Small intestine (tissue), 7 donors: ENCODE measurements around the gene TTC33. TPM values are rescaled to one million over a fixed set of nuclear protein-coding genes. Genes with fewer than 3 reads are reported as not detected.

ENCODE experiments used
- DNase-seq, 2 donors: peaks; one replicate each; pipeline versions ENCODE4 v3.0.0 to v3.0.0-alpha.2; 2013
- FAIRE-seq: peaks from 2 replicates; lab custom pipeline; 2012; peaks lifted over from hg19 to GRCh38; lab: Jason Lieb, UNC
- H3K27ac ChIP-seq, 3 donors: one replicate each; pipeline ENCODE4 v1.5.1; 2013; ENCODE audit warnings: low read length in 2 of 3, mild to moderate bottlenecking in 2 of 3, control low read depth in 1 of 3, inconsistent platforms in 1 of 3, low read depth in 1 of 3, moderate library complexity in 1 of 3
- H3K27me3 ChIP-seq, 3 donors: one replicate each; pipeline ENCODE4 v1.6.1; 2013; ENCODE audit warnings: low read length in 3 of 3, inconsistent platforms in 1 of 3; ENCODE audit not compliant: control insufficient read depth in 3 of 3, insufficient read depth in 3 of 3
- H3K36me3 ChIP-seq, 3 donors: one replicate each; pipeline ENCODE4 v1.6.1; 2013; ENCODE audit warnings: low read length in 3 of 3, inconsistent platforms in 1 of 3, low read depth in 1 of 3, mild to moderate bottlenecking in 1 of 3, moderate library complexity in 1 of 3; ENCODE audit not compliant: control insufficient read depth in 3 of 3, insufficient read depth in 2 of 3
- H3K4me1 ChIP-seq, 3 donors: one replicate each; pipeline ENCODE4 v1.6.1; 2013; ENCODE audit warnings: low read length in 2 of 3, inconsistent platforms in 1 of 3, low read depth in 1 of 3, mild to moderate bottlenecking in 1 of 3, moderate library complexity in 1 of 3; ENCODE audit not compliant: control insufficient read depth in 3 of 3, insufficient read depth in 2 of 3
- H3K4me3 ChIP-seq, 3 donors: one replicate each; pipeline ENCODE4 v1.5.1; 2013; ENCODE audit warnings: low read length in 3 of 3, control low read depth in 1 of 3, inconsistent platforms in 1 of 3, low read depth in 1 of 3, mild to moderate bottlenecking in 1 of 3, moderate library complexity in 1 of 3
- H3K9me3 ChIP-seq, 2 donors: one replicate each; pipeline ENCODE4 v1.6.1; 2013; ENCODE audit warnings: low read depth in 1 of 2, low read length in 1 of 2; ENCODE audit not compliant: control insufficient read depth in 2 of 2, insufficient read depth in 1 of 2
- WGBS, 3 donors: extraction: QIAGEN DNeasy Blood & Tissue Kit; methylation state at CpG; one replicate each; pipeline ENCODE4 v1.1.7; 2013; 5-methylcytosine and 5-hydroxymethylcytosine counted together
- polyA plus RNA-seq, 4 donors: library from polyadenylated mRNA; stranded (reverse) in 3 of 4; unstranded in 1 of 4; fragments of 200-250 nt in 3 of 4; fragments of 120-200 nt in 1 of 4; gene quantifications; one replicate each; pipeline versions ENCODE4 v1.2.1 to v1.2.3, GENCODE V29; 2013
- donor health status: healthy with polysubstance abuse.
- donor health status: control.
- donor health status: control.
- donor health status: Bipolar disorder and iron deficiency.
- donor health status: healthy.

TTC33 gene
- polyA plus RNA-seq, 4 donors: 8.0 to 18.1 (median 8.9) TPM

DNA sequence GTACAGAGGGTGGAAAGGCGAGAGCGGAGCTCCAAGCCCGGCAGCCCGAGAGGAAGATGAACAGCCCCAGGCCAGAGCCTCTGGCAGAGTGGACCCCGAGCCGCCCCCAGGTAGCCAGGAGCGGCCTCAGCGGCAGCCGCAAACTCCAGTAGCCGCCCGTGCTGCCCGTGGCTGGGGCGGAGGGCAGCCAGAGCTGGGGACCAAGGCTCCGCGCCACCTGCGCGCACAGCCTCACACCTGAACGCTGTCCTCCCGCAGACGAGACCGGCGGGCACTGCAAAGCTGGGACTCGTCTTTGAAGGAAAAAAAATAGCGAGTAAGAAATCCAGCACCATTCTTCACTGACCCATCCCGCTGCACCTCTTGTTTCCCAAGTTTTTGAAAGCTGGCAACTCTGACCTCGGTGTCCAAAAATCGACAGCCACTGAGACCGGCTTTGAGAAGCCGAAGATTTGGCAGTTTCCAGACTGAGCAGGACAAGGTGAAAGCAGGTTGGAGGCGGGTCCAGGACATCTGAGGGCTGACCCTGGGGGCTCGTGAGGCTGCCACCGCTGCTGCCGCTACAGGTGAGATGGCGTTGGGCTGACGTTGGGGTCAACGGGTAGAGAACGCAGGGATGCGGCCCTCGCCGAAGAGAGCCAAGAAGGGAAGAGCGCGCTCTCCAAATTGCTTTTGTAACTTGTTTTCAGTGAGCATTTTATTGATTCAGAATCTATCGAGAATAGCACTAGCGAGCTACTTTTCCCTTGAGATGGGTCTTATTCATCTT lies 75.7 kb downstream of the TTC33 start, which contains the start of gene PTGER4:
Gene PTGER4, plus strand, starts transcription at position 3 of the 769 bp plus-strand sequence. CDS start 1,079 bp downstream, outside the sequence.
- Histone ChIP-seq H3K27ac (peak within 1 kb of the TSS; percentile 96 to 97 (median 97)), H3K9me3 (no peaks in the 10 kb centered on the region), H3K4me3 (peak within 1 kb of the TSS; percentile 78 to 89 (median 85)), H3K4me1 (peaks cover 2 to 10% (median 3%) of the 10 kb centered on the region in 3 donors), H3K36me3 (peaks cover 0 to 8% (median 0%) of the 10 kb centered on the region in 3 donors), H3K27me3 (peaks cover 0 to 4% (median 0%) of the 10 kb centered on the region in 3 donors)
- no peak for FAIRE-seq
- peak; percentile 45 to 58 for DNase-seq
- 0 to 1% (median 1%) methylated on average over 44 of the region's 44 CpGs for WGBS, 3 donors

DNA sequence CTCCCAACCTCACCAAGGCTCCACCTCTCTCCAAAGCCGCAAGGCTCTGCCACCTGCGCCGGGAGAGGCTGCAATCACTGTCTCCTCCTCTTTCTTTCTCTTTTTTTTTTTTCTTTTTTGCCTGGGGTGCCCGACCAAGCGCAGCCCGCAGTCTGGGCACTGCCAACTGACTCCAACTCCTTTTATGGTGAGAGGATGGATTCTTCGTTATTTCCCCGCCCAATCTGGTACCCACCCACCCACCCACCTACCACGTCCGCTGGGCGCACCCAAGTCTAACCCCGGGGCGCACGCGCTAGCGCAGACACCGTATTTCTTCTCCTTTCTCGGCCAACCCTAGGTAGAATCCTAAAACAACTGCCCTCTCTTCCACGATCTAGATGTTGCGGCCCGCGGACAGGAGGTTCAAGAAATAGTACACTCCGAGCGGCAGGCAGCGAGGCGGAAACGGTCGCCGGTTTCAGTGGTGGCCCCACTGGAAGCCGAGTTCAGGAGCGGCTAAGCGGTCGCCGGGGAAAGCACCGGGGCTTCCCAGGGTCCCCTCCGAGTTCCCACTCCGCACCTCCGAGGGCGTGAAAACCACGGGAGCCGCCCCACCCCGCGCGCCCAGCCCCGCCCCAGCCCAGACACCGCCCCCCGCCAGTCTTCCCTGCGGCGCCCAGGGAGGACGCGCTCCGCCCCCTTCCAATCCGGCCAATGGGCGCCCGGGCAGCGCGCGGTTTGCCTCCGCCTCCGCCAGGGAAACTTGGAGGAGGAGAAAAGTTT lies 76.4 kb downstream of the TTC33 start:
- no peak for FAIRE-seq
- Histone ChIP-seq H3K27me3 (peaks cover 0 to 4% (median 0%) of the 10 kb centered on the region in 3 donors), H3K4me1 (peaks cover 4 to 10% (median 8%) of the 10 kb centered on the region in 3 donors), H3K4me3 (peak overlapping the region; percentile 78 to 89 (median 85)), H3K27ac (peak overlapping the region; percentile 96 to 97 (median 97)), H3K36me3 (peaks cover 0 to 8% (median 0%) of the 10 kb centered on the region in 3 donors), H3K9me3 (no peaks in the 10 kb centered on the region)
- WGBS, 3 donors: 0% methylated on average over 51 to 60 of the region's 60 CpGs
- peak; percentile 96 for DNase-seq

DNA sequence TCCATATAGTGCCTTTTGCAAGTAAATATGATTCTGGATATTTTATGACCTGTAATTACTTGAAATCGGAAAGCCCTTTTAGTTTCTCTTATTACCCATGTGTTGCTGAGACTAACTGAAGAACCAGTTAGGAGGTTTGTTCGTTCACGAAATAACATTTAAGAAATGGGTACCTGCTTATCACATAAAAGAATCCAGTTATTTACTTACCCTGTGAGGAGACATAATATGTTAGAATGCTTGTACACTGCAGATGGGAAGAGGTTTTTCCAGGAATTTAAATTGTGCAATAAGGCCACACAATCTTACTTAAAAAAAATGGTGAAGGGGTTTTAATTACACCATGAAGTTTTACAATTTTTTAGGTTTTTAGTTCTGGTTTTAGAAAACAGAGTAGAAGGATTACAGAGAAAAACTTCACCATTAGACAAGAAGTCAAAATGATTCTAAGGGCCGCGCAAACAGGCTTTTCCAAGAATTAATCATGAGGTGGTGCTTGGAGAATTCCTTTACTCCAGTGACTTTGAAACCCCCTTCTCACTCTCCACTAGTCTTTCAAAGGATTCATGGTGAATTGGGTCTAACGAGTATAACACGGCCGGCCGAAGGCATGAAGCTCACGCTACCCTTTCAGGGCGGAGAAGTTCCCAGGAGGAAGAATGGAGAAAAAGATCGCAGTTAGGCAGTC lies 77.2 kb downstream of the TTC33 start:
- Histone ChIP-seq H3K4me3 (peak overlapping the region in 2 of 3 donors; percentile 85 to 89), H3K27ac (peak overlapping the region; percentile 80 to 97 (median 97)), H3K36me3 (peaks cover 0 to 8% (median 0%) of the 10 kb centered on the region in 3 donors), H3K9me3 (no peaks in the 10 kb centered on the region), H3K4me1 (peaks cover 4 to 10% (median 8%) of the 10 kb centered on the region in 3 donors), H3K27me3 (peaks cover 0 to 4% (median 0%) of the 10 kb centered on the region in 3 donors)
- peak; percentile 38 to 78 for DNase-seq
- no peak for FAIRE-seq
- 2 to 14% (median 8%) methylated on average over 12 of the region's 12 CpGs for WGBS, 3 donors

DNA sequence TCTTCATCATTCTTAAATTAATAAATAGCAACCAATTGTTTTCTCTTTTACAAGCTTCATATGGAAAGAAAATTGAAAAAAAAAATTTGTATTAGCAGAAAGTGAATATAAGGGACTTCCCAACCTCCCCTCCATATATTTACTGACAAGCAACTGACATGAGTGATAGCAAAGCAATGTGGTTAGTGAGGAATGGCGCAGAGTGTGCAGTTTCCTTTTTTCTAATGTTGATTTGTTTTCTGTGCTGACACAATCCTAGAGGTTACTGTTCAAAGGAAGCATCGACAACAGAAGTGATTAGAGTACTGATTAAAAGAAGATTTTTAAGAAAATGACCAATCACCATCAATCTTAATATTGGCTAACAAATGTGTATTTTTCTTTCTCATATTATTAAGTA lies 77.7 kb downstream of the TTC33 start:
- no peak for FAIRE-seq

DNA sequence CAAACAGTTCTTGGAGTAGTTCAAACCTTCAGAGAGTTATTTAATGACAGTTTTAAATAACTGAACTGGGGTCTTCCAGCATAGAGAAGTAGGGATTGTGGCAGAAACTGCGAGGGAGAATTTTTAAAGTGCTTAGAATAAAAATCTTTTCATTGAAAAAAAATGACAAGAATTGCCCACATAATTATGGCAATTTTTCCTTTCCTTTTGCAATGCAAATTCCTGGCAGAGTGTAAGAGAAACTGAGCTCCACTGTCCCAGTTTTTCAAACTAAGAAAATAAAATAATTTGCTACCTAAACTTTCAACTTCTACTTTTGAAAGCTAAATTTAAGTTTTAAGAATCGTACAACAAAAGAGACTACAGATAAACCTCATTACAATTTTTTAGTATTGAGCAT lies 78.3 kb downstream of the TTC33 start:
- H3K9me3 ChIP-seq: no peaks in the 10 kb centered on the region
- DNase-seq (no peak), FAIRE-seq (no peak)
- H3K4me1 ChIP-seq: peaks cover 4 to 10% (median 8%) of the 10 kb centered on the region in 3 donors
- peaks cover 0 to 4% (median 0%) of the 10 kb centered on the region in 3 donors for H3K27me3 ChIP-seq
- WGBS, 3 donors: 43 to 51% (median 50%) methylated on average over 2 of the region's 2 CpGs
- H3K4me3 ChIP-seq: no peak overlapping the region
- peaks cover 0 to 8% (median 0%) of the 10 kb centered on the region in 3 donors for H3K36me3 ChIP-seq
- peak overlapping the region in 1 of 3 donors; percentile 97 for H3K27ac ChIP-seq

More for the DNA sequence above, 77.7 kb downstream of the TTC33 start:
- Histone ChIP-seq H3K9me3 (no peaks in the 10 kb centered on the region), H3K4me1 (peaks cover 4 to 10% (median 8%) of the 10 kb centered on the region in 3 donors), H3K36me3 (peaks cover 0 to 8% (median 0%) of the 10 kb centered on the region in 3 donors), H3K27ac (peak overlapping the region in 1 of 3 donors; percentile 97), H3K27me3 (peaks cover 0 to 4% (median 0%) of the 10 kb centered on the region in 3 donors), H3K4me3 (peak overlapping the region in 1 of 3 donors; percentile 12)
- DNase-seq: peak; percentile 15 to 41
- 7 to 33% (median 8%) methylated on average over 2 of the region's 2 CpGs for WGBS, 3 donors

DNA sequence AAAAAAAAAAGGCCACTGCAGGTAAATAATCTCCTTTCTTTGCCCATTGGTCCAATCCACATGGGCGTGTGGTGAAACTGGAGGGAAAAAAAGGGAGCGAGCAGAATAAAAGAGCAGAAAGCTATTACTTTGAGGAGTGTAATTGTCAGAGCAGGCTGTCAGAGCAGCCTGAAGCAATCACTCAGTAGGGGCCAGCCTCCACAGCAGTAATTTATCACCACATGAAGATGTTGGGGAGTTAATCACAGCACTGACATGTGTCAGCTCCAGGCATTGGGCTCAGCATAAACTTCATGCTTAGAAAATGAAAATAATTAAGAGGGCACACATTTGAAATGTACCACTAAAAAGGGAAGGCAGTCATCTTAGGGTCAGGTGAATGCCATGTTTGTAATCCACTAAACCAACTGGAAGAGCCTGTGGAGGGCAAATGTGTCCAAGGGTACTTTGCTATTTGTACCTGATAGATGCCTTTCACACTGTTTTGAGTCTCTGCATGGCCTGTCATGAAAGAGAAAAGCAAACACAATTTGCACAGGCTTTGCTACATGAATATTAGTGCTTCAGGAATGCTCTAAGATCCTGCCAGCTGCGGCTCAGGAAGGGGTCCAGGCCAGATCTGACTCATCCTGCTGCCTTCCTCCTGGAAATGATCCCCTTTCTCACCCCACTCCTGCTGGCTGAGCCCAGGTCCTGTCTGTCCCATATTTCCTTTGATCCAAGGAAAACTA lies 79.0 kb downstream of the TTC33 start:
- FAIRE-seq: no peak
- H3K4me3 ChIP-seq: no peak overlapping the region
- H3K27me3 ChIP-seq: peaks cover 0 to 4% (median 0%) of the 10 kb centered on the region in 3 donors
- H3K4me1 ChIP-seq: peaks cover 4 to 10% (median 8%) of the 10 kb centered on the region in 3 donors
- WGBS, 3 donors: 48 to 58% (median 49%) methylated on average over 3 of the region's 3 CpGs
- peak overlapping the region; percentile 21 to 51 (median 22) for H3K27ac ChIP-seq
- peak in 1 of 2 donors; percentile 26 for DNase-seq
- H3K9me3 ChIP-seq: no peaks in the 10 kb centered on the region
- H3K36me3 ChIP-seq: peaks cover 0 to 6% (median 0%) of the 10 kb centered on the region in 3 donors

DNA sequence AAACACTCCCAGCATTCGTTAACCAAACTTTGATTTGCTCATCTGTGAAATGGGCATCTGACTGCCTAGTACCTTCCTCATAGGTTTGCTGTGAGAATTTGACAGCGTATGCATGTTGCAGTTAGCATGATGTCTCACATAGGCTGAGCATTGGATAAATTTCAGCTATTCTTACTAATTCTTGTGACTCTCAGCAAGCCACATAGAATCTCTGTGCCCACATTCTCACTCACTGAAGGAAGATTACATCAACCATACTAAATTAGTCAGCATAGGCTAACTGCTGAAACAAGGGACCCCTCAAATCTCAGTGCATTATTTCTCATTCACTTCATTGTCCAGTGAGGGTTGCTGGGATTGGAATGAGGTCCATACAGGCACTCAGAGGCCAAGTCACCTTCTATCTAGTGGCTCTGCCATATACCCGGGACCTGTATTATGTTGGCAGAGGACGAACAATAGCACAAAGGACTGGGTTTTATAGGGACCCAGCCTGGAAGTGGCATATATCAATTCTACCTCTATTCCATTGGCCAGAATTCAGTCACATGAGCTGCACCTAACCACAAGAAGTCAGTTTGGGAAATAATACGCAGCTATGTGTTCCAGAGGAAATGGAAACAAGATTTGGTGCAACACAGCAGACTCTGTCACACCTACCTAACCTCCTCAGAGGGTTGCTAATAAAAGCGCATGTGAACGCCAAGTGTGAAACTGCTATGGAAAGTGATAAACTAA lies 80.2 kb downstream of the TTC33 start:
- Histone ChIP-seq H3K27me3 (no peaks in the 10 kb centered on the region), H3K4me1 (peaks cover 4 to 10% (median 8%) of the 10 kb centered on the region in 3 donors), H3K9me3 (no peaks in the 10 kb centered on the region), H3K36me3 (no peaks in the 10 kb centered on the region), H3K27ac (no peak overlapping the region), H3K4me3 (no peak overlapping the region)
- DNase-seq: no peak
- FAIRE-seq: no peak
- WGBS, 3 donors: 80 to 83% (median 81%) methylated on average over 7 of the region's 7 CpGs
